HG03575 (cell line): Measurements from ENCODE around the gene EXOC4.

ENCODE experiments used
- ATAC-seq: cut with Tn5 transposase; IDR thresholded peaks from one replicate; pipeline ENCODE4 v1.9.1; 2021; ENCODE audit not compliant: unreplicated experiment, insufficient number of reproducible peaks, low FRiP score; ENCODE audit errors: extremely low read depth

The EXOC4 gene

DNA sequence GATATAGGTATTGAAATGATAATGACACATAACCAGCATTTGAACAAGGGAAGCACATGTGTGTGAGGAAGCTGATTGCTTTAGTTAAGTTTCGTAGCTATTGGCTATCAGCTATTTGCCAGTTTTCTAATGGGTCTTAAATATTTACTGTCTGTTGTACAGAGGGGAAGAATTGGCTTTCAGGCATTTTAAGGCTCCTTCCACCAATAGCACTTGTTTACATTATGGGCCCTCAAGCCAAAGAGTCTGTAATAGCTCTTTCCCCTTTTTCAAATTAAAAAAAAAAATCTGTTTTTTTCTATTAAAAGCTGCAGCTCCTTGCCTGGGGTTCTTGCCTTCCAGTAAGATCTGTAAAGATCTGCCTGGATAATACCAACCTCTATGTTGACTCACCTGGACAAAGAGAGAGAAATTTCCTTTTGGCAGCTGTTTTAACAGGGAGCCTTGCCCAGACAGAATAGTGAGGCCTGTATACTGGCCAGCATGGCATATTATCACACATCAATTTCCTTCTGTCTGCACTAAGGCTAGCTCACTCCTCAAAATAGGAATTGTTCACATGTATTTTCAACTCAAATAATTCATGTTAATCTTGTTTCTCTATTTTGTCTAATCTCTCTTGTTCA is 769.5 kb downstream of the EXOC4 start:
- no peak for ATAC-seq

DNA sequence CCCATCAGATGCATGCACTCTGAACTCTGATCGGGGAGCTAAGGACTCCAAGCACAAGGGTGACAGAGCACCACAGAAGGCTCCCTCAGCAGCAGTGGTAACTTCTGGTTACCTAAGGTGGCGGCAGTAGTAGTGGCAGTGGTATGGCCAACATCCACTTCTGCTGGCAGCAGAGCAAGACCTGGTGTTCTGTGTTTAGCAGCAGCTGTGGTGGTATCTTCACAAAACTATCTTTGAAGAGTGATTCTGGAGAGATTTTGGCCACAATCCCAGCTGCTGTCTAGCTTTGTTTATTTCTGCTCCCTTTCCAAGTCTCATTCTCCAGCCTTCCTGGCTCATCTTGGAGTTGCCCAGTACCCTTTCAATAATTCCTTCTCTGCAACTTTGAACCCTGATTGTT is 771.9 kb downstream of the EXOC4 start:
- no peak for ATAC-seq

DNA sequence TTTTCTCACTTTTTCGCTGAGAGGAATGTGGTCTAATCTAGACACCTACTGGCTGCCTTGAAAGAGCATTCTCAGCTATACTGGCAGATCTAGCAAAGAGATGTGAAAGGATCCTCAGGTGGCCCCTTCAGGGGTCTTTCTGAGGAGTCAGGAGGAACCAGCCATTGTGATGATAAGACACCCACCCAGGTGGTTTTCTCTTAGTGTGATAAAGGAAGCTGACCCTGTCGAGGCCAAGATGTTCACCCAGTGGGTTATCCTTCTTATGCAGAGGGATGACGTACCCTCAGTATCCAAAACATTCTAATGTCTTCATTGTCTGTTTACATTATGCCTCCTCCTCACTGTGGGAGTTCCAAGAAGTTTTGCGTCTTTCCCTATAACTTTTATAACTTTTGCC is 776.0 kb downstream of the EXOC4 start:
- ATAC-seq: no peak

DNA sequence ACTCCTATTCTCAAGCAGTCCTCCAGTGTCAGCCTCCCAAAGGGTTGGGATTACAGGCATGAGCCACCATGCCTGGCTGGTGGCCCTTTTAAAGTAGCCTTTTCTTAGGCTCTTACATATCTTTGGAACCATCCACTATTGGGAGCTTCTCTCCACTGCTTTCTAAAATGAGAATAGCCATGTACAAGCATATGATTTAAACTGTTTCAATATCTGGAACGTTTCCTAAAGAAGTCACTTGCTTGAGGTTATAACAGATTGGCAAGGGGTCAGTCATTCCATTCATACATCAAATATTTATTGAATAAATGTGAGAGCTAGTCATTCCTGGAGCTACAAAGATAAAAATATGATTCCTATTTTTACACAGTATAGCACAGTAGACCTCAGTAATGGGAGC is 776.9 kb downstream of the EXOC4 start:
- ATAC-seq: no peak

DNA sequence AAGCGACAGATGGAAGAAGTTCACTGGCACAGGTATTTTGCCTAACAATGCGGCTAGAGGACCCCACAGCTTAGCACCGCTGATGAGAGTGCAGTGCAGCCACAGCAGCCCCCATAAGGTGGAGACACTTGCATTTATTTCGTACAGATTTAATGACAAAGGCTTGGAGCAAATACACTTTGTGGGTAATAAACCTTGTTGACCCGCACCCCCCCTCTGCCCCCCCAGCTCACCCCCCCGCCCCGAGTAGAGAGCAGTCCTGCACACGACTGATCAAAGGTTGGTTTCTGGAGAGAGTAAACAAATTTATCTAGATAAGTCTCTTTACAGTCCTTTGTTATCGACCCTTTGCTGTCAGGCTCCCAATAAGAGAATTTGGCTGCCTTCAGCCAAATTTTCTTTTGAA is 777.6 kb downstream of the EXOC4 start:
- ATAC-seq: no peak

DNA sequence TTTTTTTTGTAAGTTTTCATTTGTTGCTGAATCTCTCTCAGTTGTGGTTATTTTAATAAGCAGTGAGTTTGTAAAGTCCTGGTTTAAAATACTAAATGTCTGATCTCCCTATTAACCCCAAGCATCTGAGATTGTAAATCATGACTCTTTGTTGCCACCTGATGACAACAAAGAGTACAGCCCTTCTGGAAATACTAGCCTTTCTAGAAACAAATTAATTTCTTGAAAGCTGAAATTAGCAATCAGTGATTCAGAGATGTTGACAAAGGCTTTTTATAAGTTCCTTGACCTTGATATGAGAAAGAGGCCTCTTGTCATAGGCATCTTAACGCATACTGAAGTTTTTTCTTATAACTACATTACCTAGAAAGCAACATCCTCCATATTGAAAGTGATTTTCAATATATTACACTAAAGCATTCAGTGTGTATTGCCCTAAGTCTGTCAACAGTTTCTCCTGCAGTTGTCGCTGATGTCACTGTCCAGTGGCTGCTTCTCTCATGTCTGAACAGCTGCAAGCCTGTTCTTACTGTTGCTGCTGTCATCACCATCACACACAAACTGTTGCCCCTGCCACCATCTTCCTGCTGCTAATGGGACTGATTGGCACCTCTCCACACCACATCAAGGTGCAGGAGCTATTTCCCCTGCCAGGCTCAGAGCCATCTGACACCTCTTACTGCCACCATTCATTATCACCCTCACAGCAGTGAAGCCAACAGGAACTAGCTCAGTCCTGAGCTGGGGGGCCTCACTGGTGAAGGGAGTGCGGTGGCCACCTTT is 779.1 kb downstream of the EXOC4 start:
- no peak for ATAC-seq

DNA sequence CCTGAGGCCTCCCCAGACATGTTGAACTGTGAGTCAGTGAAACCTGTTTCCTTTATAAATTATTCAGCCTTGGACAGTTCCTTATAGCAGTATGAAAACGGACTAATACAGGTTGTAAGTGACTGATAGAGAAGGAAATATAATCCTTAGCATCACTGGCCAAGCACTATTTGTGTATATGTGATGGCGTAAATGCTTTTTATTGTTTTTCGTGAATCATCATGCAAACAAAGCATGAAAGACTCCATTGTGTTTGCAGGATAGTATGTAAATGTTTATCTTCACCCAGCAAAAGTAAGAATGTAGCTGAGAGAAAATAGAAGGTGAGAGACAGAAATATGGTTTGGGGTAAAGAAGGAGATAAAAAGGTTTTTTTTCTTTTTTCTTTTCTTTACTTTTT is 781.8 kb downstream of the EXOC4 start:
- ATAC-seq: no peak

DNA sequence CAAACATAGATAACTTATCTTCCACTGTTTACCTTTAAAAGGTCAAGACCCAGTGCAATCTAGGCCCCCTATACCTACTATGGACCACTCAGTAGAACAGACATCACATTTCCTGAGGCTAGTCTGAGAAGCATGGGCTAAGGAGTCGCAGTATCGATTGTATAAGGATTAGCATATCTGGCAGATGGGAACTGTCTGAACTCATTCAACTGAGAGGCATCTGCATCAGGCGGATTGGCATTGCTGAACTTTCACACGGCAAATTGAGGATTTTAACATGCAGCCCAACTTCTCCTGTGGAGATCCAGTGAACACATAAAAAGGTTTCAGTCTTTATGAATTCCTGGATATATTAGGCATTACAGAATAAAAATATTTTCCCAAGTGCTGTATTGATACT is 785.1 kb downstream of the EXOC4 start:
- no peak for ATAC-seq

DNA sequence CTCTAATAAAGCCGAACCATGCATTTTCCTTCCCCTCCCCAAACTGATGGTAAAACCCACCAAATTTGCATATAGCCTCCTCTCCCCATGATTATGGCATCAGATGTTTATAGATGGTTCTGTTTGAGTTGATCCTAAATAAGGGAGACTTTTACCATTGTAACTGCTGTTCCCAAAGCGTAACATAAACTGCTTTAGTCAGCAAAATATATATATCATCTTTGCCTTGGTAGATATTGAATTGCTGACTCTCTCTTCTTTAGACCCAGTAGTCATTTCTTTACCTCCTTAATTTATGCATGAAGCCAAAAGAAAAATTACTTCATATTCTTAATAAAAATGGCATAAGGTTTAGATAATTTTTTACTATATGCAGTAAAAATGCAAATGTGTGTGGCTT is 788.1 kb downstream of the EXOC4 start:
- ATAC-seq: no peak

DNA sequence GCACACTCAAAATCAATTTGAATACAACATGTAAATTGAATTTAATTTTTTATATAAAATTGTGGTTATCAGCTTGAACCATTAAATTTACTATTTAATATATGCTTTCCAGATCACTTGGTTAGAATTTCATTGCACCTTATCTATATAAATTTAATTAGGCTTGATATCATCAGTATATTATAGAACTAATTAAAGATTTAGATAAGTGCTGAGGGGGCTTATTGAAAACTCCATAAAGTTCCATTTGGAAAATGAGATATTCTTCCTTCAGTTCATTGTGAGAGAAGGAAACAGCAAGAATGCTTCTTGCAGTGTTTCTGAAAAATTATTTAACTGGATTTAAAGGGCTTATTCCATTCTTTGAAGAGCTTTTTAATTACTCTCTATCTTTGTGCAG is 788.6 kb downstream of the EXOC4 start:
- ATAC-seq: no peak

DNA sequence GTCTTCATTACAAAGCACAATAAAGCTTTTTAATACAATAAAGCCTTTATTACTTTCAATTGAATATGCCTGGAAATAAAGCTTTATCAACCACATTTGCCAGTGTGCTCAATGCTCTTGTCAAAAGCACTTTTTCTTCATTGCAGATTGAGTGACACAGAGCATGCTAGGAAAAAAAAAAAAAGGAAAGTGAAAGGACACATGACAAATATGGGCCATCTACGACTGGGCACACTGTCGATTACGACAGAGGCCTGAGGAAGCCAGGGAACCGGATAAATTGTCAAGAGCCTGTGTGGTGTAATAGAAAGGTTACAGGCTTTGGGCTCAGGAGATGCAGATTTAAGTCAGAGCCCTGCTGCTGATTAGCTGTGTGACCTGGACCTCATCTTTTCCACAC is 789.4 kb downstream of the EXOC4 start:
- ATAC-seq: no peak

DNA sequence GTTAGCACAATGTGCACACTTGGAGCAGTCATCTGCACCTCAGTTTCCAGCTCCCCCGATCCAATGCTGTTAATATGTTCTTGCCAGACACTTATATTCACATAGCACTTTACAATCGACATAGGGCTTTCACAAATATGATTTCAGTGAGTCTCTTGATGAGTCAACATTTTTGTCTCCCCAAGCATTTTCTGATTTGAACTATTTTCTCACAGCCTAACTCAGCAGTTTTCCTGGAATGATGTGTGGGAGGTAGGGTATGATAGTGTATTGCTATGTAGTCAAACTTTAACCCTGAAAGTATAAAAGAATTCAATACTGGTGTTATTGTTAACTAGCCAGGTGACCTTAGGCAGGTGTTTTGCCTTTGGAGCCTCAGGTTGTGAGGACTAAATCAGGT is 791.8 kb downstream of the EXOC4 start:
- no peak for ATAC-seq

DNA sequence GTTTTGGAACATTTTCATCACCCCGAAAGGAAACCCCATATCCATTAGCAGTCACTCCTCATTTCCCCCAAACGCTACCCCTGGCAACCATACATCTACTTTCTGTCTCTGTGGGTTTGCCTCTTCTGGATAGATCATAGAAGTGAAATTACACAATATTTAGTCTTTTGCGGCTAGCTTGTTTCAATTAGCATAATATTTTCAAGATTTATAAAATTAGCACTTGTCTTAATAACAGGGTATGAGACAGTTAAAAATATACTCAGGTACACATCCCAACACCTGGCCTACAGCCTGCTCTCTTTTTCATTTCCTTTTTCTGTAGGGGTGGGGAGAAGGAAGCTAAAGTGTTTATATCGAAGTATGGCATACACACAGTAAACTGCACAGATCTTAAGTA is 792.8 kb downstream of the EXOC4 start:
- no peak for ATAC-seq

DNA sequence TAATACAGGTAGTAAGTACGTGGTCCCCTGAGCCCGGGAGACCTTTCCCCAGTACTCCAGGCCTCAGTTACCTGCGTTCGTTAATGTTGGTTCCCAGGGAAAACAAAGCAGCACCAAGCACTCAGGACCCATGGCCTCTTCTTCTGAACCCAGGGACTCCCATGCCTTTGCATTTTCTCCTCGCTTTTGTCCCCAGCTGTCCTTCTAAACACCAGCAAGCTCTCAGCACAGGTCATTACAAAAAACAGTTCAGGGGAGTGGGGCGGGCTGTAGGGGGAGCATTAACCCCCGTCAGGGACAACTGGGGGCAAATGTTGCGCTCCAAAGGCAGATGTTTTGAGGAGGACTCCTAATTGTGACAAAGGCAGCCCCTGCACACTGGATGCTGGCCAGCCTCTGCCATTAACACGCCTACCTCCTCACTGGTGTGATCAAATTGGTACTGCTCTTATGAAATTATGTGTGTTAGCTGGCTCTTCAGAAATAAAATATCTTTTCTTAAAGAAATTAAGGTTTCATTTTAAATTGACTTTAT is 793.8 kb downstream of the EXOC4 start:
- ATAC-seq: no peak

DNA sequence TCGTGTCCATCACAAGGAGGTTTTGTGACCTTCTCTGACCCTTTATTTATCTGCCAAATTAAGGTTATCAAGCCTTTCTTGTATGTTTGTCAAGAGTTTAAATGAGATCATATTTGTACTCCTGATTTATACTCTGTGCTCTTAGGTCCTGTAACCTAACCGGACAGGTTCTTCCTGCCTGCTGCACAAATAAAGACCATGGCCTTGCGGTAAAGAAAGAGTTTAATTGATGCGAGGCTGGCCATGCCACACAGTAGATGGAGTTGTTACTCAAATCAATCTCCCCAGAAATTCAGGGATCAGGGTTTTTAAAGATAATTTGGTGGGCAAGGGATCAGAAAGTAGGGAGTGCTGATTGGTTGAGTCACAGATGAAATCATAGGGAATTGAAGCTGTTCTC is 794.8 kb downstream of the EXOC4 start:
- no peak for ATAC-seq

DNA sequence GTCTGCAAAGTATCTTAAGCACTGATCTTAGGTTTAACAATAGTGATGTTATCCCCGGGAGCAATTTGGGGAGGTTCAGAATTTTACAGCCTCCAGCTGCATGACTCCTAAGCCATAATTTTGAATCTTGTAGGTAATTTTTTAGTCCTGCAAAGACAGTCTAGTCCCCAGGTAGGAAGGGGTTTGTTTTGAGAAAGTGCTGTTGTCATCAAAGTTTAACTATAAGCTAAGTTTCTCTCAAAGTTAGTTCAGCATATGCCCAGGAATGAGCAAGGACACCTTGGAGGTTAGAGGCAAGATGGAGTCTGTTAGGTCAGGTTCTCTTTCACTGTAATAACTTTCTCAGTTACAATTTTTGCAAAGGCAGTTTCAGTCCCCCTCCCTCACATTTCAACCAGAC is 795.3 kb downstream of the EXOC4 start:
- no peak for ATAC-seq

DNA sequence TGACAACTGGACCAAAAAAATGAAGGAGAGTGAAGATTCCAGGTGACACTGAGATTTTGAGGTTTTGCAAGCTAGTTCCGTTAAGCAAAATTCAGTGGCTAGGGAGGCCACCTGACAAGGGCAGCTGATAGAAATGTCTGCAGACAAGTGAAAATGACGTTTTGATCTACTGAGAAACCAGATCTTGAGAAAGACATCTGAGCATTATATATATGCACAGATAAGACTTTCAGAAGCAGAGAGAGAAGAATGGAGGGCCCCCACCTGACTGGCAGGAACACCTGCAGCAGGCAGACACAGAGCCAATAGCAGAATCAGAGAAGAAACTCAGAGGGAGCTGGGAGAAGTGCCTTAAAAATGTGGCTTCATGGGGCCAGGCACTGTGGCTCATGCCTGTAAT is 798.1 kb downstream of the EXOC4 start:
- no peak for ATAC-seq

DNA sequence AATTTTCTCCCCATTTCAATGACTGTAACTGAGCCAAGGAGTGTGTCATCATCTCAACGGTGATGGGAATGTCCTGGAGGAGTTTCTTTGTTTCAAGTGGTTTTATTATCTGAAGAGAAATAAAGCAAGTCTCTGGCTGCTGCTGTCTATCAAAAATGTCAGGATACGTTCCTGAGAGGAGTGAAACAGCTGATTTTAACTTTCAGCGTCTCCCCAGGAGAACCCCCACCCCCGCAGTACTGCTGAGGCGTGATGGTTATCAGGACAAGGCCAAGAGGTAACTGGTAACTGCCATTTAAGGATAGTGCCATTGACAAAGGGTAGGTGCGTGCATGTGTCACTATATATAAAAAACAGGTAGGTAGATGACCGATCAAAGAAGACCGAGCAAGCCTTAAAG is 803.9 kb downstream of the EXOC4 start:
- ATAC-seq: no peak

DNA sequence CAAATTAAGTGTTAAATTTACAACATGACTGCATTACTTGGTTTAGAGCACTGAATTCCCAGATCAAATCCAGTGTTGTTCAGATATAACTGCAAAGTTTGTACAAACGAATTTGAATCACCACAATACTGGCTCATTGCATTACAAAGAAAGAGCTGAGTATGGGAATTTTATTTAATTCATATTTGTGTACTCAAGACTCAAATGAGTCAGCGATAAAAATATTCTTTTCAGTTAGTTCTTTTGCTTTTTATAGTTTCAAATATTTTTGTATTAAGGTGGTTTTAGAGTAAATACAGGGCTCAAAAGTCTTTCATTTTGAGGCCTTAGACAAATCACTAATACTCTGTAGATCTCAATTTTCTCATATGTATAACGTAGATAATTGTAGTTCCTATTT is 805.6 kb downstream of the EXOC4 start:
- no peak for ATAC-seq

DNA sequence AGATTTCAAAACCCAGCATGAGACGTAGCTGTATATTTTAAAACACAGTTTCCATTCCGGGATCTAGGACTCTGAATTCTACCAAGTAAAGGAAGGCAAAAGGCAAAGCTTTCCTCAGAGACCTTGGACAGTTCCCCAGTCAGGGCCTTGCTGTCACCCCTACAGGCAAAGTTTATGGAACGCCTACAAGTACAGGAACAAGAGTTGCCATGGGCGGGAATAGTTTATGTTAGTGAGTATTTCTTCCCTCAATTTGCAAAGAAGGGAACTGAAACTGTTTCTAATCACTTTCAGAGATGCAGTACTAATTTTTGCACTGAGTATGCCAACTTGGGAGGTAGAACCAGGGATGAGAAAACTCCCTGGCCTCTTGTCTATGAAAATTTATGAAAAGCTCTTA is 806.1 kb downstream of the EXOC4 start:
- ATAC-seq: no peak

DNA sequence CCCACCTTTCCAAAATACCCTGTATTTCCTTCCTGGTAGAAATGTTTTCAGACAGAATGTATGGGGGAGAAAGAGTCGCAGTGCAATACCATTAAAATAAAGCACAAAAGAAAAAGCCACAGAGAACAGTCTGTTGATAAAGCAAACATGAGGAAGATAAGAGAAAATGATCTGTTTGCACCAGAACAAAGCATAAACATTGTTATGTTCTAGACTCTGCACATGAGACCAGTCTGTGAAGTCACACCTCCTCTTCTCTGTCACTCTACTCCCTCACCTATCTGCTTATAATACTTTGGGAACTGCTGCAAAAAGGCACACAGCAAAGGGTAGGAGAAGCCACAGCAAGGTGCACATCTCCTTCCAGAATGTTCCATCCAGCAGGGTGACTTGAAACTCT is 807.0 kb downstream of the EXOC4 start:
- no peak for ATAC-seq
